GM18868 (cell line): ENCODE measurements around the gene CLDN8.

Source experiments
- ATAC-seq: cut with Tn5 transposase; IDR thresholded peaks from one replicate; pipeline ENCODE4 v1.9.1; 2021; ENCODE audit warnings: mild to moderate bottlenecking, moderate library complexity; ENCODE audit not compliant: unreplicated experiment

CLDN8 gene

DNA sequence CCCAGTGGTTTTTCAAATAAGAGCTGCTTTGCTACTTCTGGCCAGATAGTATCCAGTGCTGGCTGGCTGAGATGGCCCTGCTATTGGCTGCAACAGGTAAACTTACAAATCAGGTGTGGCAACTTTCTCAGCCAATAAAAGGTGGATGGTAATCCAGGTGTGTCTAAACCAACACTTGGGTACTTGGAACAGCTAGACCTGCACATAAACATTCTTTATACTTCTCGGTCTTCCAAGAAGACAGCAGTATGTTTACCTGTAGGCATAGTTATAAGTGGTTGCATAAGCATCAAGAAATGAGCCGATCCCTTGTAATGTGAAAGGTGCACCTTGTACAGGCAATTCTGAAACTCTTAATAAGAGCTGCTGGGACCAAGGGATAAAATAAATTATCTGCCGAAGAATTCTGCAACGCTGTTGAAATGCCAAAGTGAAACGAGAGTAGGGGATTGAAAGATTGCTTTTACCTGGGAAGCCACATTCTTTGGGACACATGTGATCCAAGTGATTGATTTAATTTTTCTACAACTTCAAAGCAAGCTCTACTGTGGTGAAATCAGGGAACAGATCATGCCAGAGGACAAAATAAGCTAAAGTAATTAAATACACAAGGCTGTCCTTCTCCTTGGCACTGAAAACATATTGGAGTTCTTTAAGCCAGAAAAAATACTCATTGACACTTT, at the start of gene CLDN8:
CLDN8 (minus strand) TSS at position 57 of the 683 bp plus-strand sequence. CDS start 172 bp downstream, outside the sequence.
- no peak for ATAC-seq

DNA sequence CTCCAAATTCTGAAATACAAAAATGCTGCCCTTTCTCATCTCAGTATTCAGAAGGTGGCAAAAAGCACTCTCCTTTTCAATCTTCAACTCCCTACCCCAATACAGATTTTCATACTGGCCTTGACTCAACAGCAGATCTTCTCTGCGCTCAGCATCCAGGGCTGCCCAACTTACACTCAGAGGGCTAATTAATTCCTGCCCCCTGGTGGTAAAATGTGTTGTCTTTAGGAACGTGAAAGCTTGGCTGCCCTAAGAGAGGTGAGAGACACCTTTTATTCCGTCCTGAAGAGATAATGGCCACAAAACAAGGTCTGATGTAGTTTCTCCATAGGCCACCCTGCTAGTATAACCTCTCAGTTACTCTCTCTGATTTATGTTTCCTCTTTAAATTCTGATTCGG, 41.9 kb upstream of the CLDN8 start:
- no peak for ATAC-seq

DNA sequence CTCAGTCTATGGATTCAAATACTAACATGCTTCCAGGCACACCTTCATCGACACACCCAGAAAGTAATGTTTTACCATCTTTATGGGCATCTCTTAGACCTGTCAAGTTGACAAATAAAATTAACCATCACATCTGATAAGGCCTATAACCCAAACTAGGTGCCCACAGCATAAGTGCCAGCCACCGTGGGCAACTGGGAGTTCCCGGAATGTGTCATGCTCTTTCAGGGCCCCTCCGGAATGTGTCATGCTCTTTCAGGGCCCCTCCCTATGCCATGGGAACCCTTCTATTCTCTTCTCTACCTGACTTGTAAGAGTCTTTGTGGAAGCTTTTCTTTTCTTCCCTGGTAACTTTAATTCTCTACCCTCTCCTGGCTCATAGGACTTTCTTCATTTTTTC, 40.2 kb upstream of the CLDN8 start:
- ATAC-seq: no peak

DNA sequence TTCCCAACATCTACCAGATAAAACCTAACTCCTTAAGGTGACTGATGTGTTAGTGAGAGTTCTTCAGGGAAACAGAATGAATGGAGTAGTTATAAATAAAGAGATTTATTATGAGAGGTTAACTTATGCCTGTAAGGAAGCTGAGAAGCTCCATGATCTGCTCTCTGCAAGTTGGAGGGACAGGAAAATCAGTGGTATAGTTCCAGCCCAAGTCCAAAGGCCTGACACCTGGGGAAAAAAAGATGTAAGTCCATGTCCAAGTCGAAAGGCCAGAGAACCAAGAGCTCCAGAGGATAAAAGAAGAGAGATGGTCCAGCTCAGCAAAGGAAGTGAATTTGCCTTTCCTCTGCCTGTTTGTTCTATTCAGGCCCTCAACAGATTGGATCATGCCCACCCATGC, 39.8 kb upstream of the CLDN8 start:
- ATAC-seq: no peak

DNA sequence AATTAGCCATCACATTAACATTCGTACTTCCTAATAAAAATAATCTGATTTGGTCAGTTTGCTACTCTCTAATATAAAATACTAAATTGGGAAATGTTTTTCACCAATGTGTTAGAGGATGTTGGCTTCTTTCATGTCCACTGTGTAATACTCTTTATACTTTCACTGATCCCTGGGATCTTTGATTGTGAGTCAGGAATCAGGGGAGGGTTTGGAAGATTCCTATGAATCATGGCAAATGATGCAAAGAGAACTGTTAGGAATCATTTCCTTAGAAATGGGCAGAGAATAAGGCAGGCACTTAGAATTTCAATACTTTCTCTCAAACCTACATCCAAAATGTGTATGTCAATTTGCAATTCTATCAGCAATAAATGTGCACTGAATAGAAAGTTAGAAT, 35.9 kb upstream of the CLDN8 start:
- ATAC-seq: no peak

DNA sequence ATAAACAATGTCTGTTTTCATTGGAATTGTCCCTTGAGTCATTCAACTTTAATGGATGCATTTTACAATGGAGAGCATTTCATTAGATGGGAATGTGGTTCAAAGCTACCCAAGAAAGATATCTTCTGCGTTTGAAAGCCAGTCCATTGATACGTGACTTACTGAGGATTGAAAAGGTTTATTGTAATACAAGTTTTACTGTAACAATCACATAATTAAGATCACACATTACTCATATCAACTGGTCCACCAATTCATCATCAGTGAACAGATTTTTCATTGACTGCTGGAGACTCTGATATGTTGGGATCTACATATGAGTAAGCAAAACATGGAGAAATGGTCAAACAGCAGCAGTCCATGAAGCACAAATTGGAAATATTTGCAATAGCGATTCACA, 34.0 kb upstream of the CLDN8 start:
- ATAC-seq: no peak

DNA sequence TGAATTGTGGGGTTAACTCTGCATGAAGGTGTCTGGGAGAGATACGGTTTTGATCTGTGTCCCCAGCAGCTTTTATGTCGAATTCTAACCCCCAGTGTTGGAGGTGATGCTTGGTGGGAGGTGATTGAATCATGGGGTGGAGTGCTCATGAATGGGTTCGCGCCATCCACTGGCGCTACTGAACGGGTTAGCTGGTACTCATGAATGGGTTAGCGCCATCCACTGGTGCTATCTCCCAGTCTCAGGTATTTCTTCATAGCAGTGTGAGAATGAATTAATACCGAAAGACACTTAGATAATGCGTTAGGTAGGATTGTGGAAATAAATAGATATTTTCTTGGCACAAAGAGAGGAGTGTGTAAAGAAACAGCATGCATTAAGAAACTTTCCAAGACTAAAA, 32.9 kb upstream of the CLDN8 start:
- no peak for ATAC-seq

DNA sequence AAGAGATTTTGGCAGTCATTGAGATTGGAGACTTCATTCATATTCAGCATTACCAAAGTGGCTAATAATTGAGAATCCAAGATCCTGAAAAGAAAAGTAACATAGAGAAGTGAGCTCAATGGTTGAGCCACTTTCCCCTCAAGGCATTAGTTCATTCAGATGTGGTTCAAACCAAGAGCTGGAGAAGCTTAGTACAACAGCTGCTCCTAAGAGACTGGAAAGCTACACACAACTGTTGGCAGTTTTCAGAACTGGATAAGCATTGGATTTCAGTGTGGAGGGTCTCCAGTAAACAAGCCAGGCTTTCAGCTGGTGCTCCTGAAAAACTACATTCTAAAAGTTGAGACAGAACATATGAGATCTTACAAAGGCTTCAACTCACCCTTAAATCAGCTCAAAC, 29.2 kb upstream of the CLDN8 start:
- no peak for ATAC-seq

DNA sequence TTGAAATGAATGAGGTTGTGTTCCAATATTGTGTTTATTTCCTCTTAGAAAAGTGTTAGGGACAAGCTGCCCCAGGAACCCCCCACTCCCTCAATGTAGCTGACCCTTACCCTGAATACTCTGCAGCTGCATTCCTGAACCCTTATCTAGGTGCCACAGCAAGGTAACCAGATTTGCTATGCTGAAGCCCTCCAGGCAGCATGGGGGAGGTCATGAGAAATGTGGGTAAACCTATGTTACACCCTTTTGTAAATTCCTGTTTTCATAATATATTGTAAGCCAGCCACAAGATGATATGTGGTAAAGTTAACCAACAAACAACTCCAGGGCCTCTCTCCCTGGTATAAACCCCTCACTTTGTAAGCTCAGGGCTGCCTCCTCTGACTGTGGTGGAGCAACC, 27.8 kb upstream of the CLDN8 start:
- no peak for ATAC-seq

DNA sequence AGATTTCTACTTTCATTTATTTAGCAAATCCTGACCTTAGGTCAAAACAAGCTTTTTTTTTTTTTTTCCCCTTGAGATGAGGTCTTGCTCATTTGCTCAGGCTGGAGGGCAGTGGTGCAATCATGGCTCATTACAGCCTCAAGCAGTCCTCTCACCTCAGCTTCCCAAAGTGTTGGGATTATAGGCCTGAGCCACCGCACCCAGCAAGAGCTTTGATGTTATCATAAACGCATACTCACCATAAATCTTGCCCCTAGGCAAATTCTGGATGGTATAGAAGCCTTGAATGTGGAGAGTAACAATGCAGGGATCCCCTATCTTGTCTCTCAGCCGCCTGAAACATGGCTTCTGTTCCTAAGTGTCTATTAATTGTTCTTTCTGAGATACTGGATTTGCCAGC, 24.8 kb upstream of the CLDN8 start:
- no peak for ATAC-seq

DNA sequence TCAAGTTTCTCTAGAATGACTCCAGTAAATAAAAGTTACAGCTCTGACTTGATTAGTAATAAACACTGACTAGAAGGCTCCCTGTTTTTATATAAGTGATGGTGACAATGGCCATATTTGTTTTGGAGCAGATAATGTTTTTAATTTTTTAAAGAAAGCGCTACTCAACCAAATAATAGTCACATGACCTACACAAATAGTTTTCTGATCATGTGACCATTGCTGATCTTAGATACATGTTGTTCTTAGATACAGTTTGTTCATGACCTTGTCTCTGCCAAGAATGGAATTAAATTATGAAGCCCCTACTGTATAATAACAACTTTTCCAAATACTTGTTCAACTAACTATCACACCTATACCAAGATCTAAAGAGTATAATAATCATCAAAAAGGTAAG, 22.3 kb upstream of the CLDN8 start:
- ATAC-seq: no peak

DNA sequence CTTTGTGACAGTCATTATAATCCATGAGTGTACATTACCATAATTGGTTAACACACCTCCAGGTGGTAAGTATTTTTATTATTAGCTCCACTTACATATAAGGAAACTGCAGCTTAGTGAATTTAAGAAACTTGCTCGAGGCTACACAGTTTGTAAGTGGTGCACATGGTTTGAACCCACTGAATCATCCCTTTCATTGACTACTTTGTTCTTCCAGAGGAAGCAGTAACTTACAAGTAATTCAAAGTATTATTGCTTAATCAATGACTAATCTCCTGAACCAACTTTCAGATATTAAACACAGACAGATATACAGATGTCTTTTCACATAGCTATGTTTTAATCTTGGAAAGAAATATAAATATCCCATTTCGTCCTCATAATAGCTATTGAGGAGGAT, 18.7 kb upstream of the CLDN8 start:
- ATAC-seq: no peak

DNA sequence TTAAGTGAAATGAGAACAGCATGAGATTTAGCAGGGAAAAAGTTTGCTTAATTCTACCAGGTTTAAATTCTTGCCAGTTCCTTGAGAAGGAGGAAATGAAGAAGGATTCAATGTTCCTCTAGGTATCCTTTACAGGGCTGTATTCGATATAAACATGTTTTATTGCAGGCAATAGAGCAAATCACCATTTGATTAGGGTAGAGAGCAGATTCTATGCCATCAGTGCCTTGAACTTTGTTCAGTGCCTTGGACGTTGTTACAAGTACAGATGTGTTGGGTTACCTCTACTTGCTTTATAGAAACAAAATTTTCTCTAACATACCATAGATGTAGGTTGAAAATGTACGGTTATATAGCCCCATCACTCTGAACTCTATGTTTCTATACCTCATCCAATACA, 18.2 kb upstream of the CLDN8 start:
- ATAC-seq: no peak

DNA sequence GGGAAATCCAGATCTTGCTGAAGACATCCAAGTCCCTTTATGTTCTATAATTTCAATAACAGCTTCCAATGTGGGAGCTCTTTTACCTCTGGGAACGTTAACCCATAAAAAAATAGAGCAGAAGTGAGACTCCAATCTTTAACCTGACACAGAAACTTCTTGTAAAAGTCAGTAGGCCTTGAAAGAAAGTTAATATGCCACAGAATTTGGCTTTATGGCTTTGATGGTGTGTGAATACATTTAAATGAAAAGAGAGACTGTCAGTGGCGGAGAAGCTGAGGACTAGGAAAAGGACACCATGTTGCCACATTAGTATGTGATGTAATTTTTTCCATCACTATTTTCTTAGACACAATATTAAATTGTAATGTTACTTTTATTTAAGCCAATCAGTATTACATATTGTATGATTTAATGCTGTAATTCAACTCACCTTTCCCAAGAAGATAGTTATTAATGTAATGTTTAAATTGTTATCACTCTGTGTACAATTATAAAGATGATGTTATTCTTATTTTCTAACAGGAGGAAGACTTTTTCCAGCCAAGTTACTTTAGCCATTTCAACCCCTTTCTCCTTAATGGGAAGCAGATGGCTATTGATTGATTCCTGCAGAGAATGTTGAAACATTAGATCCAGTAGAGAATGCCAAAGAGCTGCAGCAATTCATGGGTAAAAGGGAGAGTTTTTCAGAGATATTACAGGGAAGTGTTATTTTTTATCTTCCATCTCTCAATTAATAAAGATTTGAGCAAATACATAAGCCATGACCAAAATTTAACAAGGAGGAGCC, 17.5 kb upstream of the CLDN8 start:
- ATAC-seq: no peak

DNA sequence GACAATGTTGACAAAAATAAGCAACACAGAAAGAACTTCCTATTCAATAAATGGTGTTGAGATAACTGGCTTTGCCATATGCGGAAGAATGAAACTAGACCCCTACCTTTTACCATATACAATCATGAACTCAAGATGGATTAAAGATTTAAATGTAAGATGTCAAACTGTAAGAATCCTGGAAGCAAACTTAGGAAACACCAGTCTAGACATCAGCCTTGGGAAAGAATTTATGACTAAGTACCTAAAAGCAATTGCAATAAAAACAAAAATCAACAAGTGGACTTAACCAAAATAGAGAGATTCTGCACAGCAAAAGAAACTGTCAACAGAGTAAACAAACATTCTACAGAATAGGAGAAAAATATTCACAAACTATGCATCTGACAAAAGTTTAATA, 16.1 kb upstream of the CLDN8 start:
- ATAC-seq: no peak

DNA sequence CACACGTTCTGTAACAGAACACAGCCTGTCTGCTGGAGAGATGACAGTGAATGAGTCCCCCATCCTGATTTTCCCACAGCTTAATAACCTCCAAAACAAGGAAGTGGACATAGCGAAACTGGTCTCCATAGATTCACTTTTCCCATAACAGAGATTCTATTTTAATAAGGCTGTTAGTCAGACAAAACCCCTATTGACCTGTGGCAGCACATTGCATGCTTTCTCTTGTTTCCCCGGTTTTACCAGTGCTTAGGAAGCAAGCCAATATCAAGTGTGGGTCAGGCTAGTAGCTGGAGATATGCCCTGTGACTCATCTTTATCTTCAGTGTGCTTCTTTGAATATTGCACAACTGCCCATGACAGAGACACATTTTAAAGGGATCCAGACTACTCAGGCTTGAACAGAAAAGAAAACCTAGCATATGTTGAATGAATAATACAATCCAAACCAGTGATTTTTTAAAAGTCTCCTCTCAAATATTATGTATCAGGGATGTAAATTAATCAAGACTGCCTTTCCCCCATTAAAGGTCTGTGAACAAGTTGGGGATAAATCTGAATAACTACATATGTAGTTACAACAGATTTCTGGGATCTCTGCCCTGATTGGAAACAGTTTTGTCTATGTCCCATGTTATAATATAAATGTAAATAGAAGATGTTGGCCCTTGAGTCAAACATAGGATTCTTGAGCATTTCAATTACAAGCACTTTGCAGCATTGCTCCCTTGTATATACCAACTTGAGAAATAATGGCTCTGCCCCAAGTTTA, 11.9 kb upstream of the CLDN8 start:
- no peak for ATAC-seq

DNA sequence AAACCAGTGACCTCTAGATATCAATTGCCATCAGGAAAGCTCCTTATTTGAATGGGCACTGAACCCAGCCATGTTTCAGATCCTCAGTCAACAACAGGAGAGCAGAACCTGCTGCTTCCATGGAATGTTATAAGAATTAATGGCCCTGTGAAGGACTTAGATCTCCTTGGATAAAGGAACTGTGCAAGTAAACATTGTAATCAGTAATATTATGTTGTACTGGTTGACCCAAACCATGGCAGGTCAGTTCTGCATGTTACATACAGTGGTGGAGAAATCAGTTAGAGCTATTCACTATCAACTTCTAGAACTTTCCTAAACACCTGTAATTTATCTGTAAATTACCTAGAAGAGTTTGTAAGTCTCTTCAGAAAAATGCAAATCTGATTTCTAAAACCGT, 11.2 kb upstream of the CLDN8 start:
- ATAC-seq: no peak

DNA sequence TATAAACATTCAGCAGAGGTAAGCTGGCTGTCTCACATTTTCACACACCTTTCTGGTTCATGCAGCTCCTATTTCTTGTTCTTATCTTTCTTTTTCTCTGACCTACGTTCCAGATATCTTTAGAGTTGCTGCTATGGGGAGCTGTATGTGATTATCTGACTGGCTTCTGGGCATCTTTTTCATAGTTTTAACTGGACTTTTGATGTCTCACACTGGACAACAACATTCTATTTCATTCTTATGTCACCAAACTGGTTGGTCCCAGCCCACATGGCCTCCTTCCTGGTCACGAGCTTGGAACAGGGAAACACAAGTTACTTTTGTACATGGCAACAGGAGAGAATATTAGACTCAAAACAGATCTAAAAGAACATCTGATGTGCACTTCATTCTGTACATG, 7.7 kb upstream of the CLDN8 start:
- no peak for ATAC-seq

DNA sequence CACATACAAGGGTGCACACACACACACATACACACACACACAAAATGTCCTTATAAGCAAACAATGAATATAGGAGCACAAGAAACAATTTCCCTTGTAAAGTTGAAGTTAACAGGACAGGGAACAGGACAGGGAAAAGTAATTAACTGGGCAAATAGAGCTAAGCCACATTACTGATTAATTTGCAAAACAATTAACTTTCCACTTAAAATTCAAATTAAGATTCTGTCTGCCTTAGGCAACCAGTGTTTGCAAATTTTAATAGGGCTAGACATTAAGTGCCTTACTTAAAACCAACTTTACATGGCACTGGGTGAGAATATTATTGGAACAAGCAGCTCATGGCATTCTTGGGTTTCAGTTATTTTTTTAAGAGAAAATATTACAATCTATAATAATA, 6.8 kb upstream of the CLDN8 start:
- no peak for ATAC-seq

DNA sequence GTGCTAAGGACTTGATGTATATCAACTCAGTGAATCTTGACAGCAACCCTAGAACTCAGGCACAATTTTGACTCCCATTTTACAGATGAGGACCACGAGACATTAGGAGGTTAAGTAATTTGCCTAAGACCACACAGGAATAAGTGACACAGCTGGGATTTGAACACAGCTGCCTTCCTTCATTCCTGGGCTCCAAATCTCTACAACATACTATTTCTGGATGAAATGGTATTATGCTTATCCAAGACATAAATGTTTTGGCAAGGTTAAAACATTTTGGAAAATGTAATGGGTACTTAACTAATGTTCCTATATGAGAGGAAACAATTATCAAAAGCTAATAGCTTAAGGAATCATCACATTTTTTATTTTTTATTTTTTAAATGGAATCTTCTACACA, 4.8 kb downstream of the CLDN8 start:
- ATAC-seq: no peak

DNA sequence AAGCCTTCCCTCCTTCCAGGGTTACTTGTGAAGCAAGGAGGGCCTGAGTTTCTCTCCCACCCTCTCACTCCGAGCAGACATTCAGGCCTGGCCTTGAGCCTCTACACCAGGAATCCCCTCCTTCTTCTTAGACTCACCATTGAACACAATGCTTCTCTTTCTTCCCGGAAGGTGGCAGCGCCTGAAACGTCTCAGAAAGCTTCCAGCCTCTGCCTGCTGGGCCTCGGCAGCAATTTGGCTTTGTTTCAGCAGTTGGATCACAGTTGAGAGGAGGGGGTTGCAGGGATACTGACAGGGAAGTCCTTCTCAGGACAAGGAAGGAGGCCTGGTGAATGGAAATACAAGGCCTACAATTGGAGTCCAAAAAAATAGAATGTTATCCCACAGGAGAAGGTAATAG, 6.3 kb downstream of the CLDN8 start:
- ATAC-seq: no peak

DNA sequence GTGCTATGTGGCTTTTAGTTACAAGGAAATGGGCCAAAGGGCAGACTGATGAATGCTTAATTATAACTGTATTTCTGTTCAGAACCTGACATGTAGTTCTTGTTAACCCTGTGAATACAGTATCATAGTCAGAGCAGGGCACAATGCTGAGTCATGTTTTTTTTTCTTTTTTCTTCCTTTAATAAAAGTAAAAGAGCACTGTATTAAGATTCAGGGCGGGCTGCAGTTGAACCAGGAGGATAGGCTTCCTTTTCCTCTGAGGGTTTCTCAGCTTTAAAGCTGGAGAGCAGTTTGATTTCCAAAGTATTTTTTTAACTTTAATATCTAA, 8.7 kb downstream of the CLDN8 start:
- no peak for ATAC-seq
